ENCODE measurements around the gene SPATA32.

The SPATA32 gene

GRCh38 chr17:45220079-45220478 lies 41.8 kb downstream of the SPATA32 start:
- no peak for DNase-seq
- no peak overlapping the region for H2AFZ ChIP-seq (ENCODE audit: low read depth, low read length)
- H3K36me3 ChIP-seq (ENCODE audit: insufficient read depth, low read length): peaks cover 11% of the 10 kb centered on the region; the same call in 1 of the 2 replicates
- H3K9me3 ChIP-seq (ENCODE audit: insufficient read depth, low read length, severe bottlenecking): no peaks in the 10 kb centered on the region
- 0 out of 2 replicates have a peak, but pooled peaks cover 5% of the 10 kb centered on the region for H4K20me1 ChIP-seq (ENCODE audit: insufficient read depth, low read length)
- peak overlapping the region; percentile 93; the same call in 1 of the 2 replicates for H3K9ac ChIP-seq (ENCODE audit: low read depth, low read length)
- no peak overlapping the region for H3K4me3 ChIP-seq (ENCODE audit: low read depth in 1 of 2, low read length in 2 of 2)
- ATAC-seq (ENCODE audit: insufficient read depth, low read depth): no peak
- peak overlapping the region; percentile 86 for H3K4me2 ChIP-seq (ENCODE audit: insufficient read depth, low read length)
- peaks cover 50% of the 10 kb centered on the region for H3K79me2 ChIP-seq (ENCODE audit: insufficient read depth, low read length)
- peaks cover 50% of the 10 kb centered on the region for H3K4me1 ChIP-seq (ENCODE audit: insufficient read depth, low read length)
- H3K27ac ChIP-seq (ENCODE audit: low read length): peak overlapping the region; percentile 95
- TF ChIP-seq EZH2 (IDR thresholded peaks at IDR 0.05; ENCODE audit: borderline replicate concordance, low read depth, low read length, severe bottlenecking) (no peak), CTCF (IDR thresholded peaks at IDR 0.05; ENCODE audit: borderline replicate concordance, extremely low read depth, low read length, poor library complexity, severe bottlenecking) (no peak)
- H3K27me3 ChIP-seq (ENCODE audit: insufficient read depth, low read length, poor library complexity): no peaks in the 10 kb centered on the region

GRCh38 chr17:45218895-45219661 lies 42.8 kb downstream of the SPATA32 start:
- H3K4me3 ChIP-seq (ENCODE audit: low read depth in 1 of 2, low read length in 2 of 2): no peak overlapping the region
- H4K20me1 ChIP-seq (ENCODE audit: insufficient read depth, low read length): 0 out of 2 replicates have a peak, but pooled peaks cover 5% of the 10 kb centered on the region
- H2AFZ ChIP-seq (ENCODE audit: low read depth, low read length): no peak overlapping the region
- peak; percentile 84 for DNase-seq
- H3K4me1 ChIP-seq (ENCODE audit: insufficient read depth, low read length): peaks cover 40% of the 10 kb centered on the region
- H3K27ac ChIP-seq (ENCODE audit: low read length): peak overlapping the region; percentile 57
- H3K27me3 ChIP-seq (ENCODE audit: insufficient read depth, low read length, poor library complexity): no peaks in the 10 kb centered on the region
- H3K9me3 ChIP-seq (ENCODE audit: insufficient read depth, low read length, severe bottlenecking): no peaks in the 10 kb centered on the region
- H3K79me2 ChIP-seq (ENCODE audit: insufficient read depth, low read length): peaks cover 40% of the 10 kb centered on the region
- TF ChIP-seq CTCF (IDR thresholded peaks at IDR 0.05; ENCODE audit: borderline replicate concordance, extremely low read depth, low read length, poor library complexity, severe bottlenecking) (peak; percentile 97), EZH2 (IDR thresholded peaks at IDR 0.05; ENCODE audit: borderline replicate concordance, low read depth, low read length, severe bottlenecking) (no peak)
- H3K9ac ChIP-seq (ENCODE audit: low read depth, low read length): peak overlapping the region; percentile 16; the same call in 1 of the 2 replicates
- peaks cover 7% of the 10 kb centered on the region; the same call in 1 of the 2 replicates for H3K36me3 ChIP-seq (ENCODE audit: insufficient read depth, low read length)
- H3K4me2 ChIP-seq (ENCODE audit: insufficient read depth, low read length): 0 out of 2 replicates have a peak overlapping the region, but pooled peaks have one; percentile 5
- ATAC-seq (ENCODE audit: insufficient read depth, low read depth): peak; percentile 52

All from DND-41 (cell line).